ENCODE data around the gene SUSD4. TPM values are rescaled to one million over a fixed set of nuclear protein-coding genes. Genes with fewer than 3 reads are reported as not detected.

The SUSD4 gene
- total RNA-seq, 4 donors from 2014 or later, result 0.24 to 3.2 (median 0.90) TPM

DNA sequence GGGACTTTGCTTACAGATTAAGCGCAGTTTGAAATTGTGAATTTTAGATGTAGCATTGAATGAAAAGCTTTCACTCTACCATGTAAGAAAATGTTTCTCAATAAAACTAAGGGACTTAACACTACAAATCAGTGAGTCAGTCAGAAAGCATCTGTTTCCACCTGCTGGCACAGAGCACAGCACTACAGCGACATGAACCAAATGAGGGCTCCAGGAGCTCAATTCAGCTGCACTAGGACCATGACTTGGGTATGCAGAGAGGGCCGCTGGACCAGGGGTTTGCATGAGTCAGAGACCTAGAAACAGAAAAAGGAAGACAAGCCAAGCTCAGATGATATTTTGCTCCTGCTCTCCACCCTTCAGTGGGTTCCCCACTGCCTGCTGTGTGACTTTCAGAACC lies 5.2 kb downstream of the SUSD4 start:
- TF ChIP-seq, protein P1, sequence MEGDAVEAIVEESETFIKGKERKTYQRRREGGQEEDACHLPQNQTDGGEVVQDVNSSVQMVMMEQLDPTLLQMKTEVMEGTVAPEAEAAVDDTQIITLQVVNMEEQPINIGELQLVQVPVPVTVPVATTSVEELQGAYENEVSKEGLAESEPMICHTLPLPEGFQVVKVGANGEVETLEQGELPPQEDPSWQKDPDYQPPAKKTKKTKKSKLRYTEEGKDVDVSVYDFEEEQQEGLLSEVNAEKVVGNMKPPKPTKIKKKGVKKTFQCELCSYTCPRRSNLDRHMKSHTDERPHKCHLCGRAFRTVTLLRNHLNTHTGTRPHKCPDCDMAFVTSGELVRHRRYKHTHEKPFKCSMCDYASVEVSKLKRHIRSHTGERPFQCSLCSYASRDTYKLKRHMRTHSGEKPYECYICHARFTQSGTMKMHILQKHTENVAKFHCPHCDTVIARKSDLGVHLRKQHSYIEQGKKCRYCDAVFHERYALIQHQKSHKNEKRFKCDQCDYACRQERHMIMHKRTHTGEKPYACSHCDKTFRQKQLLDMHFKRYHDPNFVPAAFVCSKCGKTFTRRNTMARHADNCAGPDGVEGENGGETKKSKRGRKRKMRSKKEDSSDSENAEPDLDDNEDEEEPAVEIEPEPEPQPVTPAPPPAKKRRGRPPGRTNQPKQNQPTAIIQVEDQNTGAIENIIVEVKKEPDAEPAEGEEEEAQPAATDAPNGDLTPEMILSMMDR (IDR thresholded peaks at IDR 0.05), result no peak
- DNase-seq (ENCODE audit: low spot score), result no peak
- no peak for ATAC-seq (ENCODE audit: low FRiP score)

DNA sequence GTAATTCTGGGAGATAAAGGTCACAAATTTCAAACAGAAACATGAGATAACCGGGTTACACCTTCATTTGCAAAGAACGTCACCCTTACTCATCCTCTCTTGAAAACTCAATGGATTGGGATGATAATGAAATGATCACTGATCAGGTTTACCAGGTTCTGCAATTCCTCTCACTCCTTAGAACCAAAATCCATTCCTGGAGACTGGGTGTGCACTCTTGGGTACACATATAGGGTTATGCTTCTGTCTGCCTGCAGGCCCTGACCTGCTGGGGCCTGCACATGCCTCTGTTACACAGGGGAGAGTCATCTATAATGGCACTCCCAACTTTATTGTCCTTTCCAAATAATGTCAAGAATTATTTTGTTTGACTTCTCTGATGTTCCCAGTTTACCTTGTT lies 8.3 kb downstream of the SUSD4 start:
- TF ChIP-seq, protein P1 (IDR thresholded peaks at IDR 0.05), result no peak
- DNase-seq (ENCODE audit: low spot score) (no peak), ATAC-seq (ENCODE audit: low FRiP score) (no peak)

DNA sequence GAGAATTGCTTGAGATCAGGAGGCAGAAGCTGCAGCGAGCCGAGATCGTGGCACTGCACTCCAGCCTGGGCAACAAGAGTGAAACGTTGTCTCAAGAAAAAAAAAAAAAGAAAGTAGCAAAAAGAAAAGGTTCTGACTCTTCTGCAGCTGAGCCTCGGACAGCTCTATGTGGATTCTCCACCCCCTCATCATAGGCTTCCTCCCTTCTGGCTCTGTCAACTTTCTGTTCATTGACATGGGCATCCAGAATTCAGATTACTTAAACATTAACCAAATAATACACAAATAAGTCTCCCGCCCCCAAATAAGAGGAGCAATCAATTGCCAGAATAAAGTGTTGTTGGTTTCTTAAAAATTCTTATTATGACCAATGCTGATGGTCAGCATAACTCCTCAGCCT lies 10.0 kb downstream of the SUSD4 start:
- TF ChIP-seq, protein P1 (IDR thresholded peaks at IDR 0.05), result no peak
- DNase-seq (ENCODE audit: low spot score) (no peak), ATAC-seq (ENCODE audit: low FRiP score) (no peak)

DNA sequence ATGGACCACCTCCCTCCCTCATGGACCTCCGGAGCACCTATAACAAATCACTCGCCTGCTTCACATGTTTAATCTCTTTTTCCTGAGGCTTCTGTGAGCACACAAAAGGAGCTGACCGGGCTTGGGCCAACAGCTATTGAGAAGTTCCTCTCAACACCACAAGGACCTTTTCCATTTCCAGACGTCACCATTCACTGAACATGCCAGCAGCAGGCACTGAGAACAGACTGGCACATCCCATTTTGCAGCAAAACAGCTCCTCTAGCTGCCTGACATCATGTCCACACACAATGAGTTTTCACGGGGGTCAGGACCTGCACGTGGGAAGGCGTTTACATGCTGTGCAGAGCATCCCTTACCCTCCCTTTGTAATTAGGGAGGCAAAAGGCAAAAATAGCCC lies 11.0 kb downstream of the SUSD4 start:
- TF ChIP-seq, protein P1 (IDR thresholded peaks at IDR 0.05), result no peak
- DNase-seq (ENCODE audit: low spot score), result no peak
- no peak for ATAC-seq (ENCODE audit: low FRiP score)

DNA sequence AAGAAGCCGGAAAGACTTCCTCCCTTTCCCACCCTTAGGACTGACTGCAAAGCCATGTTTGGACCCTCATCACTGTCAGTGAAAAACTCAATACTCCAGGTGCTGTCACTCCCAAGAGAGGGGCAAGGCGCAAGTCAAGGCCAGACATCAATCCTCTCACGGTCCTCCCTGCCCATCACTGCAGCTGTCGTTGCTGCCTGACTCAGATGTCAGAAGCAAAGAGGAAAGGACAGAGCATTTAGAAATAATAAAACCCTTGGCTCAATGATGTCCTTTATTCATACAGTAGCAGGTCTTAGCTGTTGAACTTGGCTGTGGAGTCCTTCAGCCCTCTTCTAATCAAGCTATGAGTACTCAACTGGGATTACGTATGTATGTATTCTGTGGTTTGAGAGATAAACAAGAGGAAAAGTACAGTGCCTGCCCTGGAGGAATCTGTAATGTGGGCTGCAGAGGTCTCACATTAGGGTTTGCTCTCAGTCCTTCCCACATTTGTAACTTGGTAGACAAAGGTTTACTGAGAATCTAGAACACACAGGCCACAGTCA lies 13.5 kb downstream of the SUSD4 start:
- ATAC-seq (ENCODE audit: low FRiP score), result no peak
- TF ChIP-seq, protein P1 (IDR thresholded peaks at IDR 0.05), result no peak

DNA sequence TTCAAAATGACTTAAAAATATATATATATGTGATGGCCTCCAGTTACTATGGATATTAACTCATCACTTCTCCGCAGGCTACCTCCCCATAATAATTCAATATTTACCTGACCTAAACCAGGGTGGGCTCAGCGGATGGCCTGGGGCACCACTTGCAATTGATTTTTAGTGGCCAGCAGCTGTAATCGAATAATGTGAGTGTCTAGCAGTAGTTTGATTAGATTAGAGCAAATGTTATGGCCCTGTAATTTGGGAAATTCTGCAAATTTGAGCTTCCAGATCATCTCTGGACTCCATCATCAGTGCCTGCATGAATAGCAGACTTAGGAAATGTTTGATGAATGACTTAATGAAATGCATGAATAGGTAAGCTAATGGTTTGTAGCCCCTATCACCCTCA lies 14.7 kb downstream of the SUSD4 start:
- TF ChIP-seq, protein P1 (IDR thresholded peaks at IDR 0.05), result no peak
- no peak for ATAC-seq (ENCODE audit: low FRiP score)
- no peak for DNase-seq (ENCODE audit: low spot score)

More for the DNA sequence above, 13.5 kb downstream of the SUSD4 start:
- DNase-seq (ENCODE audit: low spot score), result no peak

DNA sequence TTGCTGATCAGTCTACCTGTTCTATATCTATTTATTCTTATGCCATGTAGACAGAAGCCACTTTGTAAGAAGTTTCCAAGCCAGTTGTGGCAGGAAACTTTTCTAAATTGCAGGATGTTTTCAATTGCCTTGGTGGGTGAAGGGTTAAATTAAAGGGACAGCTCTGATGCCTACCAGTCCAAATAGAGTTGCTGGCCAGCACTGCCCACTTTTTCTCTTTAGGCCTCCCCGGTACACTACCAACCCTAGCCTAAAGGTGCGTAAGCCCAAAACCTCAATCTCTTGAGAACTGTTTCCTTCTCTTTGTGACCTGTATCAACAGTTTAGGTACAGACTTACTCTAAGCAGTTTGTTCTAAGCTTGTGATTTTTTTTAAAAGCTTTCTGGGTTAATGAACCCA lies 15.5 kb downstream of the SUSD4 start:
- ATAC-seq (ENCODE audit: low FRiP score) (no peak), DNase-seq (ENCODE audit: low spot score) (no peak)
- TF ChIP-seq, protein P1 (IDR thresholded peaks at IDR 0.05), result no peak

All from omental fat pad (tissue), 4 donors.